HepG2 (cell line): ENCODE data around the gene TBX15. TPM values are rescaled to one million over a fixed set of nuclear protein-coding genes. Genes with fewer than 3 reads are reported as not detected.

ENCODE experiments used
- ATAC-seq: fragments of 200-7000 bp; cut with Tn5 transposase; 3 replicates; pipeline ENCODE4 v1.9.1; 2020; ENCODE audit warnings: mild to moderate bottlenecking, moderate library complexity
- BruUV-seq: library from RNA; stranded (reverse); fragments of 400-500 nt; replicated peaks from 2 replicates; lab custom pipeline; 2021; lab: Mats Ljungman, UMichigan
- CTCF ChIA-PET: fragments of 300-600 bp; formaldehyde crosslinking; extraction: SDS; loops from one replicate; lab custom pipeline; 2021; ENCODE audit warnings: low total read pairs, inconsistent platforms, low intra/inter-chr PET ratio; lab: Yijun Ruan, JAX
- POLR2A ChIA-PET: fragments of 350-600 bp; sonication (Branson Sonifier 250); formaldehyde crosslinking; loops from one replicate; lab custom pipeline; 2020; ENCODE audit warnings: antibody characterized with exemption, inconsistent platforms; lab: Yijun Ruan, JAX
- DNase-seq: peaks from one replicate; pipeline ENCODE4 v3.0.0-alpha.2; 2015; ENCODE audit warnings: low spot score
- FAIRE-seq: peaks from 3 replicates; lab custom pipeline; 2011; peaks lifted over from hg19 to GRCh38; lab: Jason Lieb, UNC
- H2AFZ ChIP-seq: one replicate; pipeline ENCODE4 v1.6.1; 2011; ENCODE audit warnings: low read length, inconsistent platforms
- H3K27ac ChIP-seq: fragments of 300-600 bp; 3 replicates; pipeline ENCODE4 v1.8.0; 2011; ENCODE audit warnings: mixed run types, mild to moderate bottlenecking, mixed read lengths, low read length, inconsistent platforms; ENCODE audit not compliant: insufficient read depth; ENCODE audit errors: extremely low read length
- H3K27me3 ChIP-seq, 2 experiments: fragments of 200-600 bp in 1 of 2; 2 replicates in 1 of 2; 3 replicates in 1 of 2; pipeline versions ENCODE4 v1.6.0 to v1.8.0; 2011; ENCODE audit warnings: low read length in 2 of 2, mild to moderate bottlenecking in 2 of 2, moderate library complexity in 2 of 2, inconsistent platforms in 1 of 2; ENCODE audit not compliant: insufficient read depth in 2 of 2, control insufficient read depth in 1 of 2
- H3K36me3 ChIP-seq, 2 experiments: fragments of 200-600 bp in 1 of 2; replicated peaks in 1 of 2; 2 replicates in 1 of 2; 3 replicates in 1 of 2; pipeline versions ENCODE4 v1.5.1 to v1.8.0; 2011; ENCODE audit warnings: low read length in 2 of 2, inconsistent platforms in 1 of 2; ENCODE audit not compliant: insufficient read depth in 2 of 2, control insufficient read depth in 1 of 2
- H3K4me1 ChIP-seq: 2 replicates; pipeline ENCODE4 v1.5.1; 2012; ENCODE audit warnings: low read length, inconsistent platforms; ENCODE audit not compliant: insufficient read depth
- H3K4me2 ChIP-seq: 2 replicates; pipeline ENCODE4 v1.6.0; 2011; ENCODE audit warnings: low read depth, low read length, inconsistent platforms
- H3K4me3 ChIP-seq, 3 experiments: fragments of 200-600 bp in 1 of 3; sonication (generic), shearing (Covaris generic) in 1 of 3; replicated peaks in 1 of 3; 2 replicates each; pipeline ENCODE4 v1.5.1; 2011 to 2016; ENCODE audit warnings: low read length in 3 of 3, inconsistent platforms in 2 of 3, low read depth in 2 of 3, mild to moderate bottlenecking in 2 of 3, control low read depth in 1 of 3, mixed read lengths in 1 of 3; ENCODE audit not compliant: insufficient read depth in 1 of 3
- H3K79me2 ChIP-seq: one replicate; pipeline ENCODE4 v1.6.1; 2011; ENCODE audit warnings: low read length, inconsistent platforms; ENCODE audit not compliant: insufficient read depth
- H3K9ac ChIP-seq: 2 replicates; pipeline ENCODE4 v1.6.0; 2011; ENCODE audit warnings: mild to moderate bottlenecking, low read depth, low read length, inconsistent platforms; ENCODE audit not compliant: insufficient read depth
- H3K9me3 ChIP-seq: 2 replicates; pipeline ENCODE4 v1.5.1; 2012; ENCODE audit warnings: mild to moderate bottlenecking, low read length
- H4K20me1 ChIP-seq: 2 replicates; pipeline ENCODE4 v1.6.0; 2011; ENCODE audit warnings: inconsistent platforms, mild to moderate bottlenecking, low read length, moderate library complexity; ENCODE audit not compliant: insufficient read depth
- ARNTL ChIP-seq: sonication (generic); formaldehyde crosslinking; IDR thresholded peaks from 2 replicates; pipeline ENCODE4 v1.4.0; 2020; ENCODE audit warnings: mild to moderate bottlenecking, missing genetic modification reagents
- FOXK2 ChIP-seq: fragments of 450-650 bp; IDR thresholded peaks from 2 replicates; pipeline ENCODE4 v1.6.1; 2016
- MTF1 ChIP-seq: sonication (generic); formaldehyde crosslinking; IDR thresholded peaks from 2 replicates; pipeline ENCODE4 v1.5.0; 2020; ENCODE audit warnings: missing genetic modification reagents
- POLR2AphosphoS5 ChIP-seq: IDR thresholded peaks from 2 replicates; pipeline ENCODE4 v1.6.1; 2012; ENCODE audit warnings: low read depth, low read length
- PTBP1 ChIP-seq: fragments of 200-400 bp; formaldehyde crosslinking; IDR thresholded peaks from 2 replicates; pipeline ENCODE4 v1.6.1; 2018; ENCODE audit warnings: low read length, low read depth; ENCODE audit not compliant: poor library complexity, severe bottlenecking
- RELA ChIP-seq: sonication (generic); formaldehyde crosslinking; IDR thresholded peaks from 2 replicates; pipeline ENCODE4 v1.4.0; 2020; ENCODE audit warnings: missing genetic modification reagents
- SAFB2 ChIP-seq: sonication (generic); formaldehyde crosslinking; IDR thresholded peaks from 2 replicates; pipeline ENCODE4 v1.5.1; 2020; ENCODE audit warnings: missing genetic modification reagents, low read depth, mild to moderate bottlenecking, borderline replicate concordance
- TAF15 ChIP-seq: fragments of 200-400 bp; formaldehyde crosslinking; IDR thresholded peaks from one replicate; pipeline ENCODE4 v1.6.1; 2018; ENCODE audit warnings: mild to moderate bottlenecking, low read depth, low read length; ENCODE audit not compliant: poor library complexity, severe bottlenecking
- ZNF143 ChIP-seq: sonication (generic); formaldehyde crosslinking; IDR thresholded peaks from 2 replicates; pipeline ENCODE4 v1.4.0; 2020; ENCODE audit warnings: missing genetic modification reagents
- ZNF224 ChIP-seq: sonication (generic); formaldehyde crosslinking; IDR thresholded peaks from 2 replicates; pipeline ENCODE4 v1.5.0; 2020; ENCODE audit warnings: mild to moderate bottlenecking, missing genetic modification reagents
- ZNF354B ChIP-seq: sonication (generic); formaldehyde crosslinking; IDR thresholded peaks from 2 replicates; pipeline ENCODE4 v1.8.0; 2022; ENCODE audit warnings: mild to moderate bottlenecking, missing genetic modification reagents
- ZNF441 ChIP-seq: sonication (generic); formaldehyde crosslinking; IDR thresholded peaks from 2 replicates; pipeline ENCODE4 v1.7.0; 2021; ENCODE audit warnings: missing genetic modification reagents, borderline replicate concordance
- WGBS: methylation state at CpG from one replicate; pipeline ENCODE4 v1.1.6; 2017; ENCODE audit warnings: low lambda C conversion rate; 5-methylcytosine and 5-hydroxymethylcytosine counted together
- in situ Hi-C: cut with HindIII; loops from 2 replicates; pipeline ENCODE4 v1.10.0; 2017; ENCODE audit warnings: low pct_unique_long_range_greater_than_20kb; ENCODE audit not compliant: extremely low pct_ligation_motif_present
- intact Hi-C: fragments of 100-400 bp; cut with micrococcal nuclease; formaldehyde crosslinking; loops from one replicate; pipeline ENCODE4 v1.10.0; 2022; ENCODE audit not compliant: unreplicated experiment
- polyA plus RNA-seq, 8 experiments: library from polyadenylated mRNA; depleted of rRNA in 3 of 8; stranded (reverse) in 7 of 8; unstranded in 1 of 8; fragments of >200 nt; fragmentation: Illumina TruSeq in 4 of 8; extraction: Trizol in 4 of 8; gene quantifications; 2 replicates each; pipeline versions ENCODE4 v1.2.1 to v1.2.3, GENCODE V29; 2011 to 2016; ENCODE audit warnings: low read depth in 4 of 8, missing spikeins in 1 of 8, mixed read lengths in 1 of 8; ENCODE audit not compliant: insufficient read depth in 1 of 8
- total RNA-seq, 5 experiments: library from RNA; depleted of rRNA; stranded (reverse); fragments of >200 nt; fragmentation: Illumina TruSeq; extraction: Trizol; gene quantifications; 2 replicates each; pipeline ENCODE4 v1.2.3, GENCODE V29; 2016; ENCODE audit warnings: low read depth in 1 of 5
- TF ChIP-seq, protein P1 (sequence below): sonication (generic); formaldehyde crosslinking; IDR thresholded peaks from 2 replicates; pipeline ENCODE4 v1.4.0; 2020; ENCODE audit warnings: mild to moderate bottlenecking, missing genetic modification reagents

TBX15 gene
- total and polyA plus RNA-seq, 2 of the 13 experiments (the other 11 are each of a cell fraction or from before 2014, with no cell fraction given), result 0.42 to 1.9 TPM

DNA sequence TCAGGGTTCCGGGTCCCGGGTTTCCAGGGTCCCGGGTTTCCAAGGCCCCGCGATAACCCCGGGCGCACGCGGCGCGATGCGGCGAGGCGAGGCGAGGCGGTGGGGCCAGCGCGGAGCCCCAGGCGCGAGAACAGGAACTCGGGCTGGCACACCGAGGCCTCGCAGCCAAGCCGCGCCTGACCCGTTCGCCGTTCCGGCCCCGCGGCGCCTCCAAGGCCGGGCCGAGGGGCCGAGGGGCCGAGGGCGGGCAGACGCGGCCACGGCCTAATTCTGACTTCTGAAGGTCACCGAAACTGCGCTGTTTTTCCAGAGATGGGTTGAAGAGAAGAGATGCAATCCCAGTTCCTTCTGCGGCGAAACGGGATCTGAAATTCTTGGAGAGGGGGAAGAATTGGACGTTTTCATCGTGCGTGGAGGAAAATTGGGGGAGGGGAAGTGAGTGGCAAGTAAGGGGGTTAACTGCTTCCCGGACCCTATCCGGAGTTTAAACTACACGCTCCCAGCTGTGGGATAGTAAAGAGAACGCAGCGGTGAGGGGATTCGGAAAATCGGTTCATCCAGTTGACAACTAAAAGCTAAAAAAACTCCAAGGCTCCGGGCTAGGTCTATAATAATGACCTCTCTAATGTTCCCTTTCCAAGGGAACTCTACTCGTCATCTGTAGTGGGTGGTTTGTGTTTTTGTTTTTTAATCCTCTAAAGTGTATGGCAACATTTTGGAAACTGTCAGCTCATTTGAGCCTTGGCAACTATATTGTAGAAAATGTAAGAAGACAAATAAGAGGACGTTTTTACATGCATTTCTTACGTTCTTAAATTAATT is 8.2 kb downstream of the TBX15 start:
- Histone ChIP-seq H3K9me3 (no peaks in the 10 kb centered on the region), H3K4me3 (no peak overlapping the region), H3K27ac (no peak overlapping the region), H3K79me2 (no peaks in the 10 kb centered on the region), H3K4me1 (peaks cover 9% of the 10 kb centered on the region; the same call in 1 of the 2 replicates), H3K36me3 (no peaks in the 10 kb centered on the region), H2AFZ (no peak overlapping the region), H4K20me1 (no peaks in the 10 kb centered on the region), H3K27me3 (no peaks in the 10 kb centered on the region), H3K9ac (no peak overlapping the region), H3K4me2 (no peak overlapping the region)
- ATAC-seq (no peak), DNase-seq (no peak), FAIRE-seq (no peak)
- CTCF ChIA-PET, result no interaction called here
- in situ Hi-C loops (no loop called here), intact Hi-C loops (no loop called here)
- POLR2A ChIA-PET, result no interaction called here
- BruUV-seq, result no TSS peak
- TF ChIP-seq, protein P1, sequence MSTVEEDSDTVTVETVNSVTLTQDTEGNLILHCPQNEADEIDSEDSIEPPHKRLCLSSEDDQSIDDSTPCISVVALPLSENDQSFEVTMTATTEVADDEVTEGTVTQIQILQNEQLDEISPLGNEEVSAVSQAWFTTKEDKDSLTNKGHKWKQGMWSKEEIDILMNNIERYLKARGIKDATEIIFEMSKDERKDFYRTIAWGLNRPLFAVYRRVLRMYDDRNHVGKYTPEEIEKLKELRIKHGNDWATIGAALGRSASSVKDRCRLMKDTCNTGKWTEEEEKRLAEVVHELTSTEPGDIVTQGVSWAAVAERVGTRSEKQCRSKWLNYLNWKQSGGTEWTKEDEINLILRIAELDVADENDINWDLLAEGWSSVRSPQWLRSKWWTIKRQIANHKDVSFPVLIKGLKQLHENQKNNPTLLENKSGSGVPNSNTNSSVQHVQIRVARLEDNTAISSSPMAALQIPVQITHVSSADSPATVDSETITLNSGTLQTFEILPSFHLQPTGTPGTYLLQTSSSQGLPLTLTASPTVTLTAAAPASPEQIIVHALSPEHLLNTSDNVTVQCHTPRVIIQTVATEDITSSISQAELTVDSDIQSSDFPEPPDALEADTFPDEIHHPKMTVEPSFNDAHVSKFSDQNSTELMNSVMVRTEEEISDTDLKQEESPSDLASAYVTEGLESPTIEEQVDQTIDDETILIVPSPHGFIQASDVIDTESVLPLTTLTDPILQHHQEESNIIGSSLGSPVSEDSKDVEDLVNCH (CRISPR knock-in tag), result no peak
- TF ChIP-seq MTF1 (CRISPR knock-in tag), result no peak
- TF ChIP-seq RELA (CRISPR knock-in tag), result no peak
- TF ChIP-seq ZNF143 (CRISPR knock-in tag), result no peak
- no peak for TF ChIP-seq FOXK2
- TF ChIP-seq POLR2AphosphoS5, result no peak
- TF ChIP-seq ZNF354B (CRISPR knock-in tag), result no peak
- no peak for TF ChIP-seq SAFB2 (CRISPR knock-in tag)
- TF ChIP-seq PTBP1, result no peak
- TF ChIP-seq ZNF224 (CRISPR knock-in tag), result no peak
- no peak for TF ChIP-seq ARNTL (CRISPR knock-in tag)
- TF ChIP-seq TAF15, result no peak
- no peak for TF ChIP-seq ZNF441 (CRISPR knock-in tag)
- WGBS, result 91% methylated on average over 43 of the region's 59 CpGs
